Trophoblast cell (in vitro differentiated cells and primary cell): Measurements from ENCODE around the gene USP27X. TPM values are rescaled to one million over a fixed set of nuclear protein-coding genes. Genes with fewer than 3 reads are reported as not detected.
A peak's percentile ranks its signal among the peaks of the same experiment; 100 is the strongest.

Source experiments
- DNase-seq, 2 donors: peaks; one replicate each; pipeline ENCODE4 v3.0.0-alpha.2; 2016
- H2AFZ ChIP-seq: 2 replicates; pipeline ENCODE4 v1.6.1; 2013; ENCODE audit warnings: low read length, moderate library complexity, mild to moderate bottlenecking; ENCODE audit not compliant: insufficient read depth, poor library complexity
- H2AK5ac ChIP-seq: 2 replicates; pipeline ENCODE4 v1.6.1; 2013; ENCODE audit warnings: mild to moderate bottlenecking, low read length
- H2BK120ac ChIP-seq: 2 replicates; pipeline ENCODE4 v1.6.1; 2013; ENCODE audit warnings: low read length, mild to moderate bottlenecking, moderate library complexity; ENCODE audit not compliant: insufficient read depth, poor library complexity
- H2BK12ac ChIP-seq: 2 replicates; pipeline ENCODE4 v1.6.1; 2013; ENCODE audit warnings: mild to moderate bottlenecking, low read length, moderate library complexity
- H2BK5ac ChIP-seq: 2 replicates; pipeline ENCODE4 v1.6.1; 2013; ENCODE audit warnings: low read length, low read depth, moderate library complexity, mild to moderate bottlenecking; ENCODE audit not compliant: poor library complexity
- H3K14ac ChIP-seq: 2 replicates; pipeline ENCODE4 v1.6.1; 2013; ENCODE audit warnings: mild to moderate bottlenecking, low read length
- H3K18ac ChIP-seq: 2 replicates; pipeline ENCODE4 v1.6.1; 2013; ENCODE audit warnings: mild to moderate bottlenecking, low read length
- H3K23ac ChIP-seq: 2 replicates; pipeline ENCODE4 v1.6.1; 2013; ENCODE audit warnings: low read length
- H3K27ac ChIP-seq: 2 replicates; pipeline ENCODE4 v1.5.1; 2013; ENCODE audit warnings: low read depth, mild to moderate bottlenecking, inconsistent platforms, low read length, moderate library complexity
- H3K27me3 ChIP-seq: 2 replicates; pipeline ENCODE4 v1.6.1; 2013; ENCODE audit warnings: inconsistent platforms, mild to moderate bottlenecking, low read length, moderate library complexity; ENCODE audit not compliant: insufficient read depth
- H3K36me3 ChIP-seq, 2 experiments: 1 replicate in 1 of 2; 2 replicates in 1 of 2; pipeline ENCODE4 v1.6.1; 2013; ENCODE audit warnings: low read length in 2 of 2, mild to moderate bottlenecking in 2 of 2, moderate library complexity in 1 of 2; ENCODE audit not compliant: insufficient read depth in 2 of 2, control insufficient read depth in 1 of 2
- H3K4ac ChIP-seq: 2 replicates; pipeline ENCODE4 v1.6.1; 2013; ENCODE audit warnings: low read depth, mild to moderate bottlenecking, low read length, moderate library complexity
- H3K4me1 ChIP-seq, 2 experiments: 1 replicate in 1 of 2; 2 replicates in 1 of 2; pipeline ENCODE4 v1.6.1; 2013; ENCODE audit warnings: low read length in 2 of 2, mild to moderate bottlenecking in 2 of 2, moderate library complexity in 1 of 2; ENCODE audit not compliant: insufficient read depth in 2 of 2, control insufficient read depth in 1 of 2
- H3K4me2 ChIP-seq: 2 replicates; pipeline ENCODE4 v1.6.1; 2013; ENCODE audit warnings: inconsistent platforms, mild to moderate bottlenecking, low read length, moderate library complexity
- H3K4me3 ChIP-seq: 2 replicates; pipeline ENCODE4 v1.5.1; 2013; ENCODE audit warnings: mild to moderate bottlenecking, low read depth, low read length, inconsistent platforms
- H3K79me1 ChIP-seq: one replicate; pipeline ENCODE4 v1.6.1; 2013; ENCODE audit warnings: low read length
- H3K79me2 ChIP-seq: 2 replicates; pipeline ENCODE4 v1.6.1; 2013; ENCODE audit warnings: low read length, mild to moderate bottlenecking; ENCODE audit not compliant: control insufficient read depth, insufficient read depth, poor library complexity
- H3K9ac ChIP-seq: 2 replicates; pipeline ENCODE4 v1.6.1; 2013; ENCODE audit warnings: mild to moderate bottlenecking, low read length
- H3K9me3 ChIP-seq: 2 replicates; pipeline ENCODE4 v1.6.1; 2013; ENCODE audit warnings: low read depth, mild to moderate bottlenecking, control low read depth, inconsistent platforms, low read length; ENCODE audit not compliant: insufficient read depth
- H4K12ac ChIP-seq: 2 replicates; pipeline ENCODE4 v1.6.1; 2013; ENCODE audit warnings: low read depth, mild to moderate bottlenecking, low read length, moderate library complexity
- H4K8ac ChIP-seq: 2 replicates; pipeline ENCODE4 v1.6.1; 2013; ENCODE audit warnings: low read depth, mild to moderate bottlenecking, low read length, moderate library complexity
- H4K91ac ChIP-seq: one replicate; pipeline ENCODE4 v1.6.1; 2013; ENCODE audit warnings: low read depth, mild to moderate bottlenecking, low read length, moderate library complexity
- WGBS: extraction: QIAGEN DNeasy Blood & Tissue Kit; methylation state at CpG from one replicate; pipeline ENCODE4 v1.1.7; 2013; ENCODE audit warnings: missing lambda C conversion rate; ENCODE audit not compliant: insufficient read length, insufficient coverage; ENCODE audit errors: extremely low coverage; 5-methylcytosine and 5-hydroxymethylcytosine counted together
- polyA plus RNA-seq: library from polyadenylated mRNA; stranded (reverse); fragments of 200-250 nt; gene quantifications from 2 replicates; pipeline ENCODE4 v1.2.3, GENCODE V29; 2013

USP27X gene
- polyA plus RNA-seq, result 7.1 and 7.2 TPM in 2 replicates

DNA sequence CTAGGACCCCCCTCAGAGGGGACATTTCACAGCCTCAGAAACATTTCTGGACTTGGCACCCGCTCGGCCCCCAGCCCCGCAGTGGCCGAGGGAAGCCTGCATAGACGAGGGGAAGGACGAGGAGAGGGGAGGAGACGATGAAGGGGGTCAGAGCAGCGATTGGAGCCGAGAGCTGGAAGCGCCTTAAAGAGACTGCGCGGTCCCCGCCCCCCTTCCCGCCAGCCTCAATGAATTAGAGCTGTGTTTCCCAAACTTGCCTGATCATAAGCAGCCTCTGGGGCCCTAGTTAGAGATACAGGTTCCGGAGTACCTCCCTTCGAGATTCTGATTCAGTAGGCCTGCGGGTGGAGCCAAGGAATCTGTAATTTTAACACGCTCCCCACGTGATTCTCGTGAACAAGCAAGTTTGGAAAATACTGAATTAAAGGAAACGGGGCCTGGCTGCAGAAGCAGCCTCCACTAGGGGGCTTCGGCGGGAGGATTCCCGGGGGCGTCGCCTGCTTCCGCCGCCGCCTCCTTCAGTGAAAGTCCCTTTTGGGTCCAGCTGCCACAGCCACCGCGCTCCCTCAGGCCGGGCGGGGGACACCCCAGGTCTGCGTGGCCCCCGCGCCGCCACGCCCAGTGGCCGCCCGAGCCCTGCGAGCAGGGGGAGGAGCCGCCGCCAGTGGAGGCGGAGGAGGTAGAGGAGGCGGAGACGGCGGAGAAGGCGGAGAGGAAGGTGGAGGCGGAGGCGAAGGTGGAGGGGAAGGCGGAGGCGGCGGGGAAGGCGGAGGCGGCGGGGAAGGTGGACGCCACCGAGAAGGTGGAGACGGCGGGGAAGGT lies at the start of gene USP27X:
TSS of gene USP27X (plus strand) at position 651 of the 822 bp plus-strand sequence. CDS start 824 bp downstream, outside the sequence.
- peak; percentile 65 to 69 for DNase-seq
- WGBS, result no CpG with 5 or more reads among the region's 60 CpGs

GRCh38 chrX:49838374-49838773 lies 40.9 kb upstream of the USP27X start:
- Histone ChIP-seq H2AK5ac (no peak overlapping the region), H4K8ac (no peak overlapping the region), H3K18ac (no peak overlapping the region), H3K4ac (no peak overlapping the region), H2BK12ac (no peak overlapping the region), H3K27me3 (no peaks in the 10 kb centered on the region), H3K36me3 (no peaks in the 10 kb centered on the region), H3K79me1 (no peaks in the 10 kb centered on the region), H2BK5ac (no peak overlapping the region), H3K79me2 (no peaks in the 10 kb centered on the region), H4K91ac (no peak overlapping the region), H3K4me1 (peaks cover 0 to 3% of the 10 kb centered on the region in 2 experiments), H3K27ac (no peak overlapping the region), H3K23ac (no peak overlapping the region), H2AFZ (no peak overlapping the region), H3K14ac (no peak overlapping the region), H3K9ac (no peak overlapping the region), H3K9me3 (no peaks in the 10 kb centered on the region), H2BK120ac (no peak overlapping the region), H3K4me2 (no peak overlapping the region), H4K12ac (no peak overlapping the region), H3K4me3 (no peak overlapping the region)
- DNase-seq, result peak in 1 of 2 donors; percentile 62
- no CpG with 5 or more reads among the region's 8 CpGs for WGBS

More for the DNA sequence above, at the start of gene USP27X:
- H2AFZ ChIP-seq, result peak within 1 kb of the TSS; percentile 45
- H2BK120ac ChIP-seq, result peak within 1 kb of the TSS; percentile 23
- H3K27ac ChIP-seq, result peak within 1 kb of the TSS; percentile 80
- H3K14ac ChIP-seq, result no peak within 1 kb of the TSS
- no peak within 1 kb of the TSS for H3K4ac ChIP-seq
- no peaks in the 10 kb centered on the region for H3K79me2 ChIP-seq
- H3K4me3 ChIP-seq, result peak within 1 kb of the TSS; percentile 82
- no peak within 1 kb of the TSS for H2AK5ac ChIP-seq
- peaks cover 2 to 8% of the 10 kb centered on the region in 2 experiments for H3K4me1 ChIP-seq
- H2BK5ac ChIP-seq, result peak within 1 kb of the TSS; percentile 37
- H3K9me3 ChIP-seq, result no peaks in the 10 kb centered on the region
- H3K18ac ChIP-seq, result no peak within 1 kb of the TSS
- no peak within 1 kb of the TSS for H2BK12ac ChIP-seq
- no peak within 1 kb of the TSS for H3K23ac ChIP-seq
- H4K91ac ChIP-seq, result peak within 1 kb of the TSS; percentile 45
- H4K8ac ChIP-seq, result peak within 1 kb of the TSS; percentile 66
- peak within 1 kb of the TSS; percentile 86 for H3K4me2 ChIP-seq
- peaks cover 6% of the 10 kb centered on the region for H3K79me1 ChIP-seq
- peak within 1 kb of the TSS; percentile 72 for H3K9ac ChIP-seq
- peaks cover 0 to 9% of the 10 kb centered on the region in 2 experiments for H3K36me3 ChIP-seq
- H4K12ac ChIP-seq, result peak within 1 kb of the TSS; percentile 12
- H3K27me3 ChIP-seq, result no peaks in the 10 kb centered on the region

DNA sequence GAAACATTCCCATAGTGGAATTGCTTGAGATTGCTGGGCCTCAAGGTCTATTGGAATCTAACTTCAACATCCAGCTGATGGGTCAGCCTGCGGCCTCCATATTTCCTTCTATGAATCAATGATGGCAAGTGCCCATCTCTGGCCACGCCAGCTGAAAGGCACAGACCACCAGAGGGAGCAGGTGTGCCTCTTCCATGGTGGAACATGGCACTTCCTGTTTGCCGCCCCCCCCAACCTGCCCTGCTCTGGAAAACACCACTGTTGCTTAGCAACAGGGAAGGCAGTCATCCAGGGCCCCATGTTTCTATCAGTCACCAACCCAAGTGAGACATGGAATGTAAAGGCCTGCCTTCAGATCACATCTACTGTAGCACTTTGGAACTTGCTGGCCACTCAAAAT lies 38.6 kb upstream of the USP27X start:
- Histone ChIP-seq H3K79me1 (no peaks in the 10 kb centered on the region), H4K8ac (no peak overlapping the region), H2BK5ac (no peak overlapping the region), H4K91ac (no peak overlapping the region), H3K36me3 (no peaks in the 10 kb centered on the region), H2AK5ac (no peak overlapping the region), H3K9me3 (no peaks in the 10 kb centered on the region), H3K27ac (no peak overlapping the region), H3K27me3 (no peaks in the 10 kb centered on the region), H3K14ac (no peak overlapping the region), H2BK12ac (no peak overlapping the region), H3K4ac (no peak overlapping the region), H3K9ac (no peak overlapping the region), H3K4me3 (no peak overlapping the region), H3K79me2 (no peaks in the 10 kb centered on the region), H3K23ac (no peak overlapping the region), H2BK120ac (no peak overlapping the region), H2AFZ (no peak overlapping the region), H4K12ac (no peak overlapping the region), H3K4me1 (peaks cover 0 to 3% of the 10 kb centered on the region in 2 experiments), H3K18ac (no peak overlapping the region), H3K4me2 (no peak overlapping the region)
- no CpG with 5 or more reads among the region's 3 CpGs for WGBS
- DNase-seq, result peak; percentile 59 to 76

DNA sequence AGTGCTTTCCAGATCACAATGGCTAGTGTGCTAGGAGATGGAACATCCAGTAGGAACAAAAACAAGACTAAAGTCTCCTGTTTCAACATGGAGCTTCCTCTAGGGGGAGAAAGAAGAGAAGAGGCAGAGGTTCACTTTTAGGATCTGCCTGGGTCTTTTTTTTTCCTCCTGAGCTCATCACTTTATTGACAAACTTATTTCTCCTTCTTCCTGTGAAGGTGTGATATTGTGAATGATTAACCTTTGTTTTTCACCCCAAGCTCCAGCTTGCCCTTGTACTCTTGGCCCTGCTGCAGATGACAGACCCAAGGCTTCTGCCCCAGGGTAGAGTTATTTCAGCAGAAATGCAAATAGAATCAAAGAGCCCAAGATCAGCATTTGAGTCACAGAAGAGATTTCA lies 36.7 kb upstream of the USP27X start:
- Histone ChIP-seq H4K8ac (no peak overlapping the region), H2BK120ac (no peak overlapping the region), H2AK5ac (no peak overlapping the region), H2BK5ac (no peak overlapping the region), H3K9ac (no peak overlapping the region), H3K79me1 (no peaks in the 10 kb centered on the region), H2AFZ (no peak overlapping the region), H3K14ac (no peak overlapping the region), H3K23ac (no peak overlapping the region), H4K12ac (no peak overlapping the region), H4K91ac (no peak overlapping the region), H3K79me2 (no peaks in the 10 kb centered on the region), H3K4me1 (peaks cover 0 to 3% of the 10 kb centered on the region in 2 experiments), H3K4me3 (no peak overlapping the region), H3K4ac (no peak overlapping the region), H3K36me3 (no peaks in the 10 kb centered on the region), H3K27ac (no peak overlapping the region), H3K18ac (no peak overlapping the region), H3K27me3 (no peaks in the 10 kb centered on the region), H2BK12ac (no peak overlapping the region), H3K4me2 (no peak overlapping the region), H3K9me3 (no peaks in the 10 kb centered on the region)
- DNase-seq, result no peak
